Activated CD4-positive, alpha-beta T cell treated with anti-CD3 and anti-CD28 coated beads, Interleukin-10, Interleukin-2, amounts not matched to agents 100 ng/mL and 50 ng/mL, durations not matched to agents 16 hours and 8 hours (primary cell): ENCODE data around the gene GSE1.

Source experiments
- DNase-seq: peaks from one replicate; pipeline ENCODE4 v3.0.0-alpha.2; 2020

The GSE1 gene

DNA sequence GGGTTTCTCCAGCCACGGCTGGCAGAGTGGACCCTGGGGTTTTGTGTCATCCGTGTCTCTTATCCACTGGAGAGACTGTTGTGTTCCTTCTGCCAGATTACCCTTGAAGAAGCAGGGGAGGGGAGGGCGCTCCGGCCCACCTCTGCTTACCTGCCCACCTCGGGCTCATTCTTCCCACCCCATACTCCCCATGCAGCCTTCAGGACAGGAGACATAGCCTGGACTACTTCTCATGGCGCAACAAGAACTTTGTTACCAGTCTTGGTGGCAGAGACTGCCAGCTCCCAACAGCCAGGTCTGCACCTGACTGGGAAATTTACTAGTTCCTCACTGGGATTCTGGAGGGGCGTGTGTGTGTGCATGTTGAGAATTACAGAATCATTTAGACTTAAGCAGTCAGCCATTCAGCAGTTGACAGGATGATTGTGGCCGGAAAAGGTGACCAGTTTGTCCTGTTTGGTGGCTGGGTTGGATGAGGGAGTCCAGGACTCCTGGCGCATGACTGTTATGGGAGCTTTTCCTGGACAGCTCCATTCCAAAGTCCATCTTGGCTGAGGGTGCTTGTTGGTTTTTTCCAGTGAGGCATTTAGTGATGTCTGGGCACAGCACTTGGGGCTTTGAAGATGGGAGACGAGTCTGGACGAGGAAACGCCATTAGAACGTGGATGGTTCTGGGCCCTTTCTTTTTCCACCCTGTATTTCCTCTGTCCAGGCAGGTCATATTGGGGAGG, 8.7 kb downstream of the GSE1 start:
- no peak for DNase-seq

DNA sequence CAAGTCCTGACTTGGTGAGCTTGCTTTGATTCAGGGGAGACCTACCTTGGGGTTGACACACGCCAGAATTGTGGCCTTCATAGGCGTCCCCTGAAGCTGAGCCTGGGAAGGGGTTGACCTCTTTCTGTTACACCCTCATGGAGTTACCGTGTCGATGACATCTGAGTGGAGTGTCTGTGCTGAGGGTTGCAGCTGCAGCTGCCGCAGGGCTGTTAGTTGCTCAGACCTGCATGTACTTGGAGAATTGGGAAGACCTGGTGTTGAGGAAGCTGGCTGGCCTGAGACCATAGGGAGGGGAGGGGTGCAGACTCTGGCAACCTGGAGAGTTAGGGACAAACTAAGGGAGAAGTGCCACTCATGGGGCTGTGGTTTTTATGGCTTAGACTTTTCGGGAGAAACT, 9.6 kb downstream of the GSE1 start:
- DNase-seq = no peak

DNA sequence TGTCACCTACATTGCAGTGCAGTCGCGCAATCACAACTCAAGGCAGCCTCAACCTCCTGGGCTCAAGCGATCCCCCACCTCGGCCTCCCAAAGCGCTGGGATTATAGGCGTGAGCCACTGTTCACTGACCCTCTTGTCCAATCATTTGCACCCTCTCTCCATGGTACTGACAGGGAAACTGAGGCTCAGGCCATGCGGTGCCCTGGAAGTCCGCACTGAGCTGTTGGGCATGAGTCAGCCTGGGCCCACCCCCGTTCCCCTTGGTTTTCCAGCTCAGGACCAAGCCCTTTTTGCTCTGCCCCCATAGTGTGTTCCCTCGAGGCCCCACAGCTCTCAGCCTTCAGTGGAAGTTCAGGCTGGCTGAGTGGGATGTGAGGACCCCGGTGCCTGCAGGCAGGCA, 10.1 kb downstream of the GSE1 start:
- no peak for DNase-seq

DNA sequence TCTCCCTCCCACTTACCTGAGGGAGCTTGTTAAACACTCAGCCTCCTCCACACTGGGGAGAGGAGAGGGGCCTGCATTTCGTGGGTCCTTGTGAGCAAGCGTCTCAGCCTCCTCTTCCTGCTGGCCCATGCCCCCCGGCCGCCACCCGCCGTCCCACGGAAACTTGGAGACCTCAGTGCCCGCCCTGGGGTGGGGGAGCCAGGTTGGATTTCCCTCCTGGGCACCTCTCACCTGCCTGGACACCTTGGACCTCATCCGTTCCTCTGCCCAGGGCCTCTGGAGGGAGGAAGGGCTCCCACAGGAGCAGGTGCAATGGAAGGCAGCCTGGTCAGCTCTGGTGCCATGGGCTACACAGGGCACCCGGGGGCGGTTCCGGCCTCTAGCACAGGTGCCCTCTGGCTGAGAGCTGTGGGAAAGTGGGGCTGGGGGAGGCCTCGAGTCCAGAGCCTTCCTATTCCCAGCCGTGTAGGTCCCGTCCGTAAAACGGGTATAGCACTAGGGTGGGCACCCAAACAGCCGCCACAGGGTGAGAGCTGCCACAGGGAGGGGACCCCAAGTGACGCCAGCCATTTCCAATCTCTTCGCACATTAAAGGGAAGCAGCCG, 11.0 kb downstream of the GSE1 start:
- no peak for DNase-seq

DNA sequence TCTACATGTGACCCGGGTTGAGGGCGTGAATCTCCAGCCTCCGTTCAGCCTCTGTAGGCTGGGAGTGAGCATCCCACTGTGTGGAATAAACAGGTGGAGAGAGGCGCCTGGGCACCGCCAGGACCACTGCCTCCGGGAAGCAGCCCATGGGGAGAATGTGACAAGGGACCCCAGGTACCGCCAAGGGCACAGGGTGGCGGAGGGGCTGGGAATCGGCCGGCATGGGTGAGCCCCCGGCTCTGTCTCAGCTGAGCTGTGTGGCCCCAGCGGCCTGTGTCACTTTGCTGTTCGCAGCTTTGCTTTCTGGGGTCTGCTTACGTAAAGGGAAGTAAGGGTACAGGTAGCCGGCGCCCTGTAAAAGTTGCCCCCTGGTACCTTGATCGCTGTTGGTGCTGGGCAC, 11.5 kb downstream of the GSE1 start:
- no peak for DNase-seq

DNA sequence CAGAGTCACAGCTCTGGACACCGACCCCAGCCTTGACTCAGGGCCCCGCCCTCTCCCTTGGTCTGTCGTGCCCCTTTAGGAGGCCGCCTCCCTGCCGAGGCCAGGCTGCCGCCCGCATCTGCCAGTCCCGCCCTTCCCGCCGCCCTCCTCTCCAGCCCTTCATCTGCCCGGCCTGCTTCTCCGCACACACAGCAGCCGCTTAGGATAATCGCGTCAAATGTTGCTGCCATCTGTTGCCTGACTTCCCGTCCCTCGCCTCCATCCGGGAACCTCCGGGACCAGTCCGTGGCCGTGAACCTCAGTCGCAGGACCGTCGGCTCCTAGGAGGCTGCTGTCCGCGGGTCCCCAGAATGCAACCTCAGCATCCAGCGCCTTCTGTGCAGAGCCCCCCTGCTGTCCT, 11.9 kb downstream of the GSE1 start:
- DNase-seq = no peak

DNA sequence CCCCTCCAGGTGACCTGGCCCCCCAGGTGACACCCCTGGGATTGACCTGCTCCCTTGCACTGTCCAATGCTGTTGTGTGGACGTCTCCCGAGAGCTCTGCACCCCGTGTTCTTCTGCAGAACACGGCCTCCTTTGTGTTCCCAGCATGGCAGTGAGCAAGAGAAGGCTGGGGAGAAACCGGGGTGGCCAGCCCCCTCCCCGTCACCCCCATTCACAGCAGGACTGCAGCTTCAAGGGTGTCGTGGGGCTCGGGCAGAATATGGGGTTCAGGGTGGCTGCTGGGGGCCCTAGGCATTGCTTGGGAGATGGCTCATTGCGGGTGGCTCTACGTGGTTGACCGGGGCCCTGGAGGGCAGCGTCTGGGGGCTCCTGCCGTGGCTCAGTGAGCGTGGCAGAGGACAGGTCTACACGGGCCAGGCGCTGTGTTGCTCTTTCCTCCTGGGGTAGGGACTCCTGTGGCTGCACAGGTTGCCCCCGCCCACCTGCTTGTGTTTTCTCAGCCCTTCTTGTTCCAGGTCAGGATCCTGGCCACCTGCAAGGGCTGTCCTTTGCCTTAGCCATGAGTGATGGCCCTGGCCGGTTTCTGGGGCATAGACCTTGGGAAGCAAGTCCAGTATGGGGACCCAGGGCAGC, 12.5 kb downstream of the GSE1 start:
- DNase-seq = no peak

DNA sequence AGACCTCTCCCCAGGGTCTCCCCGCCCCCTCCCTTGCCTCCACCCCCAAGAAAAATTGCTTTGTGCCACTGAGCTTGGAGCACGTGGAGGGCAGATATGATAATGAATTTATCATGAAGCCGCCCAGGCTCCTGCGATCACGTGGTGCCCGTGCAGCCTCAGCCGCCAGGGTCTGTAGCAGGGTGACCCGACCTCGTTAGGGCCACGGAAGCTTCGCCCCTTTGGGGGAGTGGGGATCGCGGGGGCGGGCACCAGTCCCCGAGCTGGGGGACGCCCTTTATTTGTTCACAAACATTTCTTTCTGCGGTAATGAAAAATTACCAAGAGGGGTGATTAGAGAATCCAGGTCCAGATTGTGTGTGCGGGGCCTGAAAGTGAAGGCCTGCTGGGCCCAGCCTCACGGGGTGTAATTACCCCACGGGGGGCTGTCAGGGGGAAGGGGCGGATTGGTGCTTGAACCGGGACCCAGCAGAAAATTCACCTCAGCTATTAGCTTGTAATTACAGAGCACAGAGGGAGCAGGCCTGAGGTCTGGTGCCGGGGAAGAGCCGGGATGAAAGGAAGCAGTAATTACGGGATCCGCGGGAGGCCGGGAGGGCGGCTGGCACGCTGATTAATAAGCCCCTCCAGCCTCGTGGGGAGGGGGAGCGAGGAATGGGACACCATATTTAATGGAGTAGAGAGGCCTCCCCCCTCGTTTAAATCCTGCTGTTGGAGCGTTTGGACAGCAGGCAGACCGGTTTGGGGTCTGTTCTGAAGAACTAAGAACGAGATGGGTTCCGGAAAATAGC, 13.3 kb downstream of the GSE1 start:
- no peak for DNase-seq

DNA sequence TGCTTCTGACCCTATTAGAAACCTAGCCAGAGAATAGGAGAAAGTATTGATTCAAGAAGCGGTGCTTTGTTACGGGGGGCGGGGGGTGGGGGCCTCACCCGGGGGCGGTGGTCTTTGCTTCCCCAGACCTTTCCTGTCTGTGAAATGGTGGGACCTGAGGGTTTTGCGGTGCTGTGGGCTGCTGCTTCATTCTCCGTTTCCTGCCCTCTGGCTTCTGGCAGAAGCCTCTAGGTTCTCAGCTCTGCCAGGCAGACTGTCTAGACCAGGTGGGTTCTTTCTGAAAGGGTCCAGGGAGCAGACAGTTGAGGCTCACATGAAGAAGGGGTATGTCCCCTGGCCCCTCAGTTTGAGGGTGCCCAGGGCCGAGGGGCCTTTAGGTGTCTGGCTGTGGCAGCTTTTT, 14.0 kb downstream of the GSE1 start:
- no peak for DNase-seq

DNA sequence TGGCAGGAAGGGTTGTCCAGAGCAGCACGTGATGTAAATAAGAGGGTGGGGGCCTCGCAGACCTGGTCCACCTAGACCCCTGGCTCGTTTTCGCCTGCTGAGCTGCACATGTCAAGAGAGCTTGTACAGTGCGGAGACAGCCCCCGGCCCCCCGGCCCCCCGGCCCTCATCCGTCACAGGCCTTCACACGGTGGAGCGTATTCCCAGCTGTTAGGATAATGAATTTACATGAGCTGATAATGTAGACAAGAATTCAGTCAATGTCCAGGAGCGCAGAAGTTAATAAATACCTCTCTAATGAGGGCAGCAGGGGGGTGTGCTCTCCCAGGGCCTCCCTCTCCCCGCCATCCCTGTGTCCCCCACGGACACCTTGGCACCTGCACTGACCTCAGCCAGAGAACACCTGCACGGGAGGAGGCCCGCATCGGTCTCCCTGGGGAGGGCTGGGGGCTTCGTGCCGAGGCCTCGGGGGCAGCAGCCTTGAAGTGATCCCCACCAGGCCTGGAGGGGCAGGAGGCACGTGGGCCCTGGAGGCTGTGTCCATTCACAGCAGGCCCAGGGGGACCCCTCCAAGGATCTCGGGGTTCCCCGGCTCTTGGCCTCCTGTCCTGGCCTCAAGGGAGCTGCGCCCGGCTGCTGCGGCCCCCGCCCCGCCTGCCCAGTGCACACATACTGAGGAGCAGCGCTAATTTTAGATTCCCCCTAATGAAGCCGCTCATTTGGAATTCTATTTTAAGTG, 14.6 kb downstream of the GSE1 start:
- DNase-seq = no peak

DNA sequence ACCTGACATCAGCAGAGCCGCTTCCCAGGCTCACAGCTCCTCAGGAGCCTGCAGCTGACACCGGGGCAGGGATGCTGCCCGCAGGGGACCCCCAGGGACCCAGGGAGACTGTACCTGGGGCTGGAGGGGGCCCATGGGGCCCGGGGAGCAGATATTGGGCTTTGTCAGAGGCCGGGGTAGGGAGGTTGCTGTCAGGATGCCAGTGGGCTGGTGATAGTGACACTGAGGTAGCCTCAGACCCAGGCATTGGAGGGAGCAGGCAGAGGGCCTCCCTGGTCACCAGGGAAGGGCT, 15.1 kb downstream of the GSE1 start:
- DNase-seq = no peak

DNA sequence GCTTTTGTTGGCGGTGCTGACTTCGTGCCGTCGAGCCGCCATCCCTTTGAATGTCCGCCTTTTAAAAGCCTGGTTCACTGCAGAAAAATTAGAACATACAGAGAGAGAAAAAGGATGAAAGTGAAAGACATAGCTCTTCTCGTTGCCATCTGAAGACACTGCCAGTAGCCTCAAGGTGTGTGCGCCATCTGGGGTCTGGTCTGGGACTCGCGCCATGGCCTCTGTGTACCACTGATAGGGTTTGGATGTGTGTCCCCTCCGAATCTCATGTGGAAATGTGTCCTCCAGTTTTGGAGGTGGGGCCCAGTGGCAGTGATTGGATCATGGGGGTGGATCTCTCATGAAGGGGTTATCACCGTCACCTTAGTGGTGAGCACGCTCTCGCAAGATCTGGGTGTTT, 15.5 kb downstream of the GSE1 start:
- DNase-seq = no peak

DNA sequence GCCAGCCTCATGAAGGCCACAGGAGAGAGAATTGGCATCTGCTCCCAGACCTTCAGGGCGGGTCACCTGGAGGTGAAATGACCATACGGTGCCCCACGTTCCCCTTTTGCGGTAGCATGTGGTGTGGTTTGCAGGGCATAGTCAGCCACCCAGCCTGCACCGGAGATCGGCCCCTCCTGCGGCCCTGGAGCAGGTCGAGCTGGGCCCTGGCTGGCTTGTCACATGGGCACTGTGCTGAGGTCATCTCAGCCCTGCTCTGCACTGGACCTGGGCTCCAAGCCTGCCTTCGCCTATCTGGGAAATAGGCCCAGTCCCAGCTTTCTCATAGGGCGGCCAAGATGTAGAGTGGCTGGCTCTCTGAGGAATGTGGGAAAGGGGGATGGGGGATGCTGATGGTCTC, 16.2 kb downstream of the GSE1 start:
- DNase-seq = no peak

DNA sequence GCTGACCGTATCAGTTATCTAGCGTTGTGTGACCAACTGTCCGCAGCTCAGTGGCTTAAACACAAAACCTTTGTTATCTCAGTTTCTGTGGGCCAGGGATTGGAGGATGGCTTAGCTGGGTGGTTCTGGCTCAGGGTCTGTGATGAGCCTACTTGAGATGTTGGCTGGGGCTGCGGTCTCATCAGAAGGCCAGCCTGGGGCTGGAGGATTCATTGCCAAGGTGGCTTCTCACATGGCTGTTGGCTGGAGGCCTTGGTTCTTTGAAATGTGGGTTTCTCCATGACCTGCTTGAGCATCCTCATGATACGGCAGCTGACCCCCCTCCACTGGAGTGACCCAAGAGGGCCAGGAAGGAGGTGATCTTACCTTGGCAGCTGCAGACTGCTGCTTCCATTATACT, 16.7 kb downstream of the GSE1 start:
- DNase-seq = no peak

DNA sequence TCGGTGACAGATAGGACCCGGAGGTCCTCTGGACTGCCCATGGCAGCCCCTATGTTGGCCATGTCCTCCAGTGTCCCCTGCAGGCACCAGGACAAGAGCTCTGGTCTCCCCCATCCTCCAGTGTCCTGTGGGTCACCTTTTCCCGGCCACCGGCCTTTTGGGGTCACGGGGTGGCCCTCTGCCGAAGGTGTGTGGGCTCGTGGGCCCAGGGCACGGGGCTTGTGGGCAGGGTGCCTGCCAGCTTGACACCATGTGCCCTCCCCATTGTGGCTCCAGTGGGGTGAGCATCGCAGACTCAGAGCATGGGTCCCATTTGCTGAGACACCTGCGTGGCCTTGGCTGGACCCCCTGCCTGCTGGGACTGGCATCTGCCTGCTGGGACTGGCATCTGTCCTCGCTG, 18.1 kb downstream of the GSE1 start:
- DNase-seq = no peak

DNA sequence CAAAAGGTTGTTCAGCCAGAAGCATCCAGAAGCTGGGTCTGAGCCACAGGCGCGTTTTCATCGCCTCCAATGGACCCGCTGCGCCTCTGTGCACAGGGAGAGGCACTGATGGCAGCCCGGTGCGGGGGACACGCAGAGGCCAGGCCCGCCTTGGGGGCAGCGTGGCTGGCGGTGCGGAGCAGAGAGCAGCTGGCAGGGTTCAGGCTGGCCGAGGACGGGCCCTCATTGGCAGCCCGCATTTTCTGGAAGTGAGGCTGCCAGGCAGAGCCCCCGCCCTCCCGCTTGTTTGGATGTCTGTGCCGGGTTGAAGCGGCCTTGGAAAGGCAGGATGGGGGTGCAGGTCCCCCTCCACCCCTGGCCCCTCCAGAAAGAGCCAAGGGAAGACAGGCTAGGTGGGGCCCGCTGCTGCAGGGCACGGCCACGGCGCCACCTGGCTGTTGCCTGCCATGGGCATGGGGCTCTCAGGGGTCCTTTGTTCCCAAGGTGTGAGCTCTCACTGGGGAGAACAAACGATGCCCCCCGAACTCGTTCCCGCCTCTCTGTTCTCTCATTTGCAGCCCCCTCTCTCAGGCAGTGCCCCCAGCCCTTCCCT, 18.8 kb downstream of the GSE1 start:
- DNase-seq = no peak

DNA sequence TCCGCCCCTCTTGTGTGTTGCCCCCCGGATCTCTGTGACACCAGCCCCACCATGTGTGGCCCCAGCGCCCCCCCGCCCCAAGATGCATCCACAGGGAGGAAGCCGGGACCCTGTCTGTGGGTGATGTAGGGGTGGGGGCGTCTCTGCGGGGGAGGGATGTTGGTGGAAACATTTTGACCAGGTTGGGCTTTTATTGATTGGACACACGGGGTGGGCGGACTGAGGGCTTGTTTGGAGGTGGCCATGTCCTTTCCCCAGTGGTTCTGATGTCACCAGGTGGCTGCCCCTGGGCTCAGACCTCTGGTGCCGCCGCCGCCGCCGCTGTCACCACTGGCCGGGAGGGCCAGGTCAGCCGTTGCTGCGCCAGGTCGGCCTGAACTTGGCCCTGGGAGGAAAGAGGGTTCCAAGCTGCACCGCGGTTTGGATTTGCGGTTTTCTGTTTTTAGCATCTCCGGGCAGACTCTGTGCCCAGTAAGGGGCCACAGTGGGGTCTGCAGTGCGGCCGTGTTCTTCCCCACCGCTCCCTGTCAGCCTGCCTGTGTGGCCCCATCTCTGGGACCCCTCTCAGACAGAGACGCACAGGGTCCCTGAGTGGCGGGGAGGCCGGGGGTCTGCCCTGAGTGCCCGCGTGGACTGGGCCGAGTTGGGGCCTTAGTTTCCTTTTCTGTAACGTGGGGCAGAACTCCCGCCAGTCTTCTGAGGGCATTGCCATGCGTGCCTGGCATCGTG, 19.8 kb downstream of the GSE1 start:
- no peak for DNase-seq

DNA sequence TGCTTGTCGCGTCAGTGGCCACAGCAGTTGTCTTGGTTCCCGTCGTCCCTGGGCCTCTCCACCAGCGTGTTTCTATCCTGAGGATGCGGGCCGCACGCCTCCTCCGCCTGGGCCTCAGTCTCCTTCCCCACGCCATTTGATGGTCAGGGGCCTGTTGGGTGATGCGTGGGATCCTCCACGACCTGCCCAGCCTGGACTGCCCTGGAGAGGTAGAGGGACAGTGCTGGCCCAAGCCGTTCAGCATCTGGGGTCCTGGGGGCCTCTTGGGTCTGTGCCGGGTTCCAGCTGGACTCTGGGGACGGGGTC, 20.3 kb downstream of the GSE1 start:
- DNase-seq = no peak

DNA sequence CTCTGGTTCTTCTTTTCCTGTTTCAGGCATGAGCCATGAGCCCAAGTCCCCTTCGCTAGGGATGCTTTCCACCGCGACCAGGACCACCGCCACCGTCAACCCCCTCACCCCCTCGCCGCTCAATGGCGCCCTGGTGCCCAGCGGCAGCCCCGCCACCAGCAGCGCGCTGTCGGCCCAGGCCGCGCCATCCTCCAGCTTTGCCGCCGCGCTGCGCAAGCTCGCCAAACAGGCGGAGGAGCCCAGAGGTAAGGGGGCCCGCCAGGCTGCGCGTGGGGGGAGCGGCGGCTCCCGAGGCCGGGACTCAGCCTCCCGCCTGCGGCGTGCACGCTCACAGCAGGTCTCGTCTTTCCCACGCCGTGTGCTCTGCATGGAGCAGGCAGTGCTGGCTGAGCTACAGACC, 20.8 kb downstream of the GSE1 start:
- no peak for DNase-seq

DNA sequence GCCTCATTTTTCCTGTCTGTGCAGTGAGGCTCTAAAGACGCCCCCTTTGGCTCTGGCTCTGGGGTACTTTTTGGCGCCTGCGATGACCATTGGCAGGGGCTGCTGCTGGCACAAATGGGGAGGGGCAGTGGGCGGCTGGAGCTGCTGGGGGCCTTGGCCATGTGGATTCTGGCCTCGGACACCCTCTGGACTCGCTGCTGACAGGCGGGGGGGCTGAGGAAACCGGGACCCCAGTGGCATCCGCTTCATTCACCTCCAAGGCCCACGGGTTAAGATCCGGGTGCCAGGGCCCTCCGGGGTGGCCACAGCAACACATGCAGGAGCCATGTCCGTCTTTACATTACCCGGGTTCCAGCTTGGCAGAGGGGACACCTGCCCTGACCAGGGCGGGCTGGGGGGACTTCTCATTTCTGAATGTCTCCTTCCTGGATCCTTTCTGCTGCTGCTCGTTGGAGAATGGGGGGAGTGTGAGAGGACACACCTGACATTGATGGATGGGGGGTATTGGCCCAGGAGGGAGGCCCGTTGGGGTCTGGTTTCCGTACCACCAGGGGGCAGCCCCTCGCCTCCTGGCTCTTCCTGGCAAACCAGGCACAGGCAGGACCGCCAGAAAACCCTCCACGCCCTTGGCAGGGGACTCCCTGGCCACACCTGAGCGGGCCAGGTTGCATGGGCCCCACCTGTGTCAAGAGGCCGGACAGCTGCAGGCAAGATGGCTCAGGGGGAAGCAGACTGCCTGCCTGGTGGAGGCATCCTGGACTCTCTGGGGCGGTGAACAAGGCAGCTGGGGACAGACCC, 21.8 kb downstream of the GSE1 start:
- no peak for DNase-seq

DNA sequence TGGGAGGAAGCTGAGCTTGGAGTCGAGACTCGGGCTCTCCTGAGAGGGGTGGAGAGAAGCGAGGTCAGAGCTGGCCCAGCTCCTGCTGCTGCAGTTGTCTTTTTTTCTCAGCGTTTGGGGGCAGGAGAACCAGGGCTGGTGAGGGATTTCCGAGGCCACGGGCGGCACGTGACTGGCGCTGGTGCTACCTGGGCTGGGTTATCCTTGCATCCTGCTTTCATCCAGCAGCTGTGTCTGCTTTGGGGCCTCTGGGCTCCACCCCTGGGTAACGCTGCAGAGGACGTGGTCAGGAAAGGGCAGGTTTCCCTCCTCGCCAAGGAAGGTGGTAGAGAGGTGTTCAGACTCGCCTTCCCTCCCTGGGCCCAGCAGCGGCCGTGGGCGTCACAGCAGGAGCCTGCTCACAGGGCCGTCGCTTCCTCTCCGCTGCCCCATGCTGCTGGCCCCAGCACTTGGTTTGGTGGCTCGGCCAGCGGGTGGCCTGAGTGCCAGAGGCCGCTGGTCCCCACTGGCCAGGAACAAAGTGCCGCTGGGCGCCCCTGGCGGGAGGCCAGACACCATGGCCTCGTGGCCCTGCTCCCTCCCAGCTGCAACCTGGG, 22.5 kb downstream of the GSE1 start:
- no peak for DNase-seq
